Omental fat pad (tissue), 4 donors: Measurements from ENCODE around the gene MAP3K5. TPM values are rescaled to one million over a fixed set of nuclear protein-coding genes. Genes with fewer than 3 reads are reported as not detected.
A peak's percentile ranks its signal among the peaks of the same experiment; 100 is the strongest.

ENCODE experiments used
- ATAC-seq: fragments of 150-250 bp; one replicate; pipeline ENCODE4 v1.9.1; 2016; ENCODE audit warnings: mild to moderate bottlenecking, moderate library complexity; ENCODE audit not compliant: low FRiP score
- DNase-seq: peaks from one replicate; pipeline ENCODE4 v3.0.0-alpha.2; 2019; ENCODE audit warnings: low spot score
- CTCF ChIP-seq, 3 donors: fragments of 450-650 bp; IDR thresholded peaks; one replicate each; pipeline ENCODE4 v1.5.1; 2016 to 2017; ENCODE audit warnings: antibody characterized with exemption in 3 of 3, mild to moderate bottlenecking in 3 of 3, moderate library complexity in 2 of 3
- total RNA-seq, 4 donors: library from RNA; depleted of rRNA; stranded (reverse); fragments of >200 nt; gene quantifications; one replicate each; pipeline ENCODE4 v1.1.0, GENCODE V29; 2016

MAP3K5 gene
- total RNA-seq, 4 donors from 2014 or later: 31.4 to 53.0 (median 47.2) TPM

DNA sequence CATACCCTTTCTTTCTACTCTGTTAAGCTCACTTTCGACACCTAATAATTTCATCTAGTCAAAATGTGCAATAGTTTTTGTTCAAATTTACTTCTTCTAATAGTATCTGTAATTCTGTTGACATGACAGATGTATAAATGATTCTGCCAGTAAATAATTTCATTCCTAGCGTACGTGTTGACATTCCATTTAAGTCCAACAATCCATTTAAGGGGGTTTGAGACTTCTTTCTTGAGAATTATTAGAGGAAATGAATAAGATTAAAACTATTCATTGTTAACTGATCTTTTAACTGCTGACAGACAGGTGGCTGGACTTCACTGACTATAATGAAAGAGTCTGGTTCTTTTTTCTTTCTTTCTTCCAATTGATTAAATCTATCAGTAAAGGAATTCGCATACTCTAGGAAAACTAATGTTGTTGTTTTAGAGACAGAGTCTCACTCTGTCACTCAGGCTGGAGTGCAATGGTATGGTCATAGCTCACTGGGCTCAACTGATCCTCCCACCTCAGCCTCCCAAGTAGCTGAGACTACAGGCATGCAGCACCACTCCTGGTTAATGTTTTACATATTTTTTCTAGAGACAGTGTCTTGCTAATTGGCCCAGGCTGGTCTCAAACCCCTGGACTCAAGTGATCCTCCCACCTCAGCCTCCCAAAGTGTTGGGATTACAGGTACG, 55.9 kb downstream of the MAP3K5 start:
- ATAC-seq: no peak
- no peak for DNase-seq
- no peak for TF ChIP-seq CTCF (IDR thresholded peaks at IDR 0.05)

DNA sequence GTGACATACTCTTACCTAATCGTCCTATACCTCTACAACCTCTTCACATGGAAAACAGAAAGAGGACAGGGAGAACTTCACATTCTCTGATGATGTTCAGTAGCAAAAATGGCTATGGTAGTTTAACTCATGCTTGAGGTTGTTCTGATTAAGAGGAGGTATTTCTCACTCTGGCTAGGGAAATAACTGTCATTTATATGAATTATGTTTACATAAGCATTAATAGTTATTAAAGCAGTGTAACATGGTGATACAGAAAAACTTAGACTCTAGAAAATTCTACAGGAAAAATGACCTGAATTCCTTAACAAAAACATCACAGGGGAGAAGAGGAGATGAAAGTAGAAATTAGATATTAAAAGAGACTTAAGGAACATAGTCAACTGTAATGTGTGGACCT, 57.3 kb downstream of the MAP3K5 start:
- TF ChIP-seq CTCF (IDR thresholded peaks at IDR 0.05): no peak
- no peak for DNase-seq
- ATAC-seq: no peak

- ATAC-seq: no peak
- no peak for DNase-seq
- TF ChIP-seq CTCF (IDR thresholded peaks at IDR 0.05): no peak
These were observed 59.4 kb downstream of the MAP3K5 start for GRCh38 chr6:136732889-136733288.

DNA sequence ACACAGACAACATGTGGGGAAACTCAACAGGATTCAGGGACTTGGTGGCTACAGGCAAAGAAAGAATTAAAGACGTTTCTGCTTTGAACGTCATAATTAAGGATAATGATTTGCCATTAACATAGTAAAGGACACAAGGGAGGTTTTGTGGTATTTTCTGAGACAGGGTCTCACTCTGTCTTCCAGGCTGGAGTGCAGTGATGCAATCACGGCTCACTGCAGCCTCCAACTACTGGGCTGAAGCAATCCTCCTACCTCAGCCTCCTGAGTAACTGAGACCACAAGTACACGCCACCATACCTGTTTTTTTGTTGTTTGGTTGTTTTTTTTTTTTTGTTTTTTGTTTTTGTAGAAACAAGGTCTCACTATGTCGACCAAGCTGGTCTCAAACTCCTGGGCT, 62.4 kb downstream of the MAP3K5 start:
- no peak for TF ChIP-seq CTCF (IDR thresholded peaks at IDR 0.05)
- DNase-seq (no peak), ATAC-seq (no peak)

DNA sequence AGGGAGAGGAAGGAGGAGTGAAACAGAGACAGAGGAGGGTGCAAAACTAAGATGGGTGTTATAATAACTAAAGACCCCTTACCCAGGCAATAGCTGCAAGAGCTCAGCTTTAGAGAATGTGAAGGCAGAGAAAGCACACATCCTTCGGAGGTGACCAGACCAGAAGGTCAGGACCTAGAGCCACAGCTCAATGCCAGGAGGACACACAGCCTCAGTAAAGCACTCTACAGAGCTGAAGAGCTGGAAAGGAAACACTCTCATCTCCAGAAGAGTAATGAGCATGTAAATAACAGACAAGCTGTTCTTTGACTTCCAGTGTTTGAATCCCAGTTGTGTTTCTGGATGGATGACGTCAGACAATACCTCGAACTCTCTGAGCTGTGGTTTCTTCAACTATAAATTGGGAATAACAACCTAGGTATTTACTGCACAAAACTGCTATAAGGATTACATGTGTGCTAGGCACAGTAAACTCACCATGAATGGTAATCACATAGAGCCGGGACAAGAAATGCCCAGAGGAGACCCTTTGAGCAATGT, 63.2 kb downstream of the MAP3K5 start:
- ATAC-seq: no peak
- TF ChIP-seq CTCF (IDR thresholded peaks at IDR 0.05): no peak
- no peak for DNase-seq

DNA sequence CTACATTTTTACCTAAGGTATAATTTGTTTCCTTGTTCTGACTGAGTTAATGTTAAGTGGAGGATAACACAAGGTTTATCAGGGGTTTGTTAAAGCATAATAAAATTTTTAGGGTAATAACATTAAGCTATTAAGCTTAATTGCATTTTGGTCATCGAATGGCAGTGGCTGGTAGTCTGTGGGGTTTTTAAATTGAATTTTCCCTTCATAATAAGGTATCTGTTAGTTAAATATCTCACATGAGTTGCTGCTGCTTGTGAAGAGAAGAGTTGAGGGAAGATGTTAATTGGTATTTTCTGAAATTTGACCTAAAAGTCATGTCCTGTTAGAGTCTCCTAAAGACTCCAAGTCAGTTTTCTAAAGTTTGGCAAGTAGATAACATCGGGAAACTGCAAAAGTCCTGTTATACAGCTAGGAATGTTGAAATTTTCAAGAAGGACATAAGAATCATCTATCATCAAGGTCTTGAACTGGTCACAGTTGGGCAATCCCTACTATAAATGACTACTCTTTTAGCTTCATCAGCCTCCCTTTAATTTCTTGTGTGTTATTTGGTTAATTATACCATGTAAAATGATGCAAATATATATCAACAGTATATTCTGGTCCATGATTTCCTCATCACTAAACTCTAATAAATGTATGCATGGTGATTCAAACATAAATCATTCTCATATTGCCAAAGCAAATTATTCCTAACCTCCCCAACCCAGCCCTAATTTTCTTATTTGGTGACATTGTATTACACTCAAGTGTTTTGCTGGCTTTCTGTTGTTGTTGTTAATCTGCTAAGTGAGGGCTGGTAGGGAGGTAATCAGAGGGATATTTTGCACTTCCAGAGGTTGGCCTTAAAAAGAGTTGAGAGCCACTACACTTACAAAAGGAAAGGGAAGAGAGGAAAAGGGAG, 64.0 kb downstream of the MAP3K5 start:
- no peak for TF ChIP-seq CTCF (IDR thresholded peaks at IDR 0.05)
- ATAC-seq (peak; percentile 66), DNase-seq (no peak)
